ENCODE data around the gene TMEM165. TPM values are rescaled to one million over a fixed set of nuclear protein-coding genes. Genes with fewer than 3 reads are reported as not detected.
A peak's percentile ranks its signal among the peaks of the same experiment; 100 is the strongest.

The TMEM165 gene
- total and polyA plus RNA-seq, 12 donors, result 52.4 to 290 (median 147) TPM

GRCh38 chr4:55437823-55438222 is 42.1 kb downstream of the TMEM165 start:
- Histone ChIP-seq H3K27ac (peak overlapping the region in 1 of 5 donors; percentile 39), H3K36me3 (replicated peaks in 1 of 2) (peaks cover 0 to 57% of the 10 kb centered on the region in 2 donors), H3K27me3 (no peaks in the 10 kb centered on the region), H3K9me3 (replicated peaks in 1 of 3) (no peaks in the 10 kb centered on the region), H3K4me1 (replicated peaks in 1 of 2) (peaks cover 0 to 22% of the 10 kb centered on the region in 2 donors), H3K4me3 (no peak overlapping the region)
- WGBS, 4 donors, result 89 to 92% (median 90%) methylated on average over 3 of the region's 3 CpGs
- intact Hi-C loops (cut with DNase I), result loop anchor here in 1 of 2 donors (10.0 kb wide), 1 partner anchor 93 kb away; the partner anchor contains the start of gene SRD5A3
- DNase-seq, result no peak
- TF ChIP-seq, protein P1, sequence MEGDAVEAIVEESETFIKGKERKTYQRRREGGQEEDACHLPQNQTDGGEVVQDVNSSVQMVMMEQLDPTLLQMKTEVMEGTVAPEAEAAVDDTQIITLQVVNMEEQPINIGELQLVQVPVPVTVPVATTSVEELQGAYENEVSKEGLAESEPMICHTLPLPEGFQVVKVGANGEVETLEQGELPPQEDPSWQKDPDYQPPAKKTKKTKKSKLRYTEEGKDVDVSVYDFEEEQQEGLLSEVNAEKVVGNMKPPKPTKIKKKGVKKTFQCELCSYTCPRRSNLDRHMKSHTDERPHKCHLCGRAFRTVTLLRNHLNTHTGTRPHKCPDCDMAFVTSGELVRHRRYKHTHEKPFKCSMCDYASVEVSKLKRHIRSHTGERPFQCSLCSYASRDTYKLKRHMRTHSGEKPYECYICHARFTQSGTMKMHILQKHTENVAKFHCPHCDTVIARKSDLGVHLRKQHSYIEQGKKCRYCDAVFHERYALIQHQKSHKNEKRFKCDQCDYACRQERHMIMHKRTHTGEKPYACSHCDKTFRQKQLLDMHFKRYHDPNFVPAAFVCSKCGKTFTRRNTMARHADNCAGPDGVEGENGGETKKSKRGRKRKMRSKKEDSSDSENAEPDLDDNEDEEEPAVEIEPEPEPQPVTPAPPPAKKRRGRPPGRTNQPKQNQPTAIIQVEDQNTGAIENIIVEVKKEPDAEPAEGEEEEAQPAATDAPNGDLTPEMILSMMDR (IDR thresholded peaks at IDR 0.05), result no peak
- TF ChIP-seq POLR2A (IDR thresholded peaks at IDR 0.05), result no peak

GRCh38 chr4:55438314-55438713 is 42.6 kb downstream of the TMEM165 start:
- intact Hi-C loops (cut with DNase I), result loop anchor here in 1 of 2 donors (10.0 kb wide), 1 partner anchor 94 kb away; the partner anchor contains the start of gene SRD5A3
- Histone ChIP-seq H3K36me3 (replicated peaks in 1 of 2) (peaks cover 0 to 52% of the 10 kb centered on the region in 2 donors), H3K4me1 (replicated peaks in 1 of 2) (peaks cover 0 to 22% of the 10 kb centered on the region in 2 donors), H3K9me3 (replicated peaks in 1 of 3) (no peaks in the 10 kb centered on the region), H3K27ac (peak overlapping the region in 2 of 5 donors; percentile 23 to 39), H3K27me3 (no peaks in the 10 kb centered on the region), H3K4me3 (no peak overlapping the region)
- no peak for TF ChIP-seq POLR2A (IDR thresholded peaks at IDR 0.05)
- TF ChIP-seq, protein P1 (IDR thresholded peaks at IDR 0.05), result no peak
- DNase-seq, result no peak
- 87 to 93% (median 92%) methylated on average over 2 of the region's 2 CpGs for WGBS, 4 donors

DNA sequence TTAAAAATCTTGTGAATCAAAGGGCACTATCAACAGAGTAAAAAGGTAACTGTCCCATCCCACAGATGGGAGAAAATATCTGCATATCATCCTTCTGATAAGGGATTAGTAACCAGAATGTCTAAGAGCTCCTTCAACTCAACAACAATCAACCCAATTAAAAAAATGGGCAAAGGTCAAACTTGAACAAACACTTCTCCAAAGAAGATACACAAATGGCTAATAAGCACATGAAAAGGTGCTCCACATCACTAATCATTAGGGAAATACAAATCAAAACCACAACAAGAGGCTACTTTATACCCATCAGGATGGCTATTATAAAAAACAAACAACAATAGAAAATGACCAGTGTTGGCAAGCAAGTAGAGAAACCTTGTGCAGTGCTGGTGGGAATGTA is 43.3 kb downstream of the TMEM165 start:
- Histone ChIP-seq H3K27me3 (no peaks in the 10 kb centered on the region), H3K4me1 (replicated peaks in 1 of 2) (peaks cover 0 to 22% of the 10 kb centered on the region in 2 donors), H3K36me3 (replicated peaks in 1 of 2) (peaks cover 0 to 46% of the 10 kb centered on the region in 2 donors), H3K4me3 (no peak overlapping the region), H3K27ac (no peak overlapping the region), H3K9me3 (replicated peaks in 1 of 3) (no peaks in the 10 kb centered on the region)
- TF ChIP-seq, protein P1 (IDR thresholded peaks at IDR 0.05), result no peak
- TF ChIP-seq POLR2A (IDR thresholded peaks at IDR 0.05), result no peak
- intact Hi-C loops (cut with DNase I), result loop anchor here in 1 of 2 donors (10.0 kb wide), 1 partner anchor 94 kb away; the partner anchor contains the start of gene SRD5A3
- DNase-seq, result no peak

GRCh38 chr4:55440786-55441185 is 45.0 kb downstream of the TMEM165 start:
- no peak for TF ChIP-seq POLR2A (IDR thresholded peaks at IDR 0.05)
- TF ChIP-seq, protein P1 (IDR thresholded peaks at IDR 0.05), result no peak
- Histone ChIP-seq H3K27ac (no peak overlapping the region), H3K36me3 (replicated peaks in 1 of 2) (peaks cover 0 to 30% of the 10 kb centered on the region in 2 donors), H3K4me1 (replicated peaks in 1 of 2) (peaks cover 0 to 17% of the 10 kb centered on the region in 2 donors), H3K9me3 (replicated peaks in 1 of 3) (no peaks in the 10 kb centered on the region), H3K4me3 (no peak overlapping the region), H3K27me3 (no peaks in the 10 kb centered on the region)
- DNase-seq, result no peak
- 93 to 98% (median 97%) methylated on average over 2 of the region's 2 CpGs for WGBS, 4 donors
- intact Hi-C loops (cut with DNase I), result no loop called here

Data from adrenal gland (tissue), 12 donors.